ENCODE measurements around the gene XKRX.

Gene XKRX

DNA sequence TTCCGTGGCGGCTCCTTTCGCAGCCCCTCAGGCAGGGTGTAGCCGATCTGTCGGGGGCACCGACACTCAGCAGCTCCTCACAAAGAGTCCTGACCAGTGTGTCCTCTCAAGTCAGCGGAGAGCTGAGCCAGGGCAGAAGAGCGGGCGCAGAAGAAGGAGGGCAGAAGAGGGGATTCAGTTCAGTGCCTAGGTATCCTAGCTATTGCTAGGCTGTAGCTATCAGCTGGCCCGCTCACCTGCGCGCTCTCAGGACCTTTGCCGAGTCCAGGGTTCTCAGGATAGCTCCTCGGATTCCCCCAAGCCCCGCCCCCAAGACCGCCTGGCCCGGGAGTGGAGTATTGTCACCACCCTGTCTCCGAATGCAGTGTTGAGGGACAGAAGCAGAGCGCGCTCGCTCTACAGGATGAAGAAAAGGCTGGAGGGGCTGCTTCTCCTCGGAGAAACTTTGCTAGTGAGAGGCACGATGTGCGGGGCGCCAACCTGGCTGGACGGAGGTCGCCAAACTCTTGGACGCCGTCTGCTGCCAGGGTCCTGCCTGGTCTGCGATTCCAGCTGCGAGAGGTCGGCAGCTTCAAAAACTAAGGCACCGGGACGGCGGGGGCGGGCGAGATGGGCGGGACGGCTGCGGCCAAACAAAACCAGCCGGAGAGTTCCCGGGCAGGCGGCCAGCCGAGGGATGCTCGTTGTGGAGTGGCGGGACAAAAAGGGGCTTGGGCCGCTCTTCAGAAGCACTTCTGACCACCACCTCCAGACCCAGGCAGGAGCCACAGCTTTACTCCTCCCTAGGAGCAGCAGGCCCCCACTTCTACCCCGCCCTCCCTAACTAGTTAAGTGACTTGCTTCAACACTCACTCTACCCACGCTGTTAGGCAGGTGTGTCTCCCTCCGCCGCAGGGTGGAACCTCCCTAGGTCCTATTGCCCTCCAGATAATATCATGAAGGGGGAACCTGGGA lies at the start of gene XKRX:
Gene XKRX, minus strand, starts transcription at position 258 of the 954 bp plus-strand sequence. CDS start 613 bp downstream, outside the sequence.
- DNase-seq (ENCODE audit: low read depth in 2 of 2) = peak; percentile 13 to 33

DNA sequence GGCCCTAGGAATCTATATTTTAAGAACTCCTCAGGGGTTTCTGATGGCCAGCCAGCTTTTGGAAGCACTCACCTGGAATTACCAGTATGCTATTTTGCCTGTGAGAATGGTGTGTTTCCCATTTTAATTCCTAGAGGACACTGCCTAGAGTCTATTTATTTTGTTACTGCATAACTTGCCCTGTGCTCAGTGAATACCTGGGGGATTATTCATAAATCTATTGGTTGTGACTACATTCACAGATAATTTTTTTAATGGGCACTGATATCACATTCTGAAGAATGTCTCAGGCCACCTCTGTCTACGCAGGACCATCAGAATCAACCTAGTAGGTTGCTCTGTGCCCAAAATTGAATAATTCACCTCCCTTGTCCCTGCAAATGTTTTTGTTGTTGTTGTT lies 47.5 kb upstream of the XKRX start:
- no peak for DNase-seq (ENCODE audit: low read depth in 2 of 2)

DNA sequence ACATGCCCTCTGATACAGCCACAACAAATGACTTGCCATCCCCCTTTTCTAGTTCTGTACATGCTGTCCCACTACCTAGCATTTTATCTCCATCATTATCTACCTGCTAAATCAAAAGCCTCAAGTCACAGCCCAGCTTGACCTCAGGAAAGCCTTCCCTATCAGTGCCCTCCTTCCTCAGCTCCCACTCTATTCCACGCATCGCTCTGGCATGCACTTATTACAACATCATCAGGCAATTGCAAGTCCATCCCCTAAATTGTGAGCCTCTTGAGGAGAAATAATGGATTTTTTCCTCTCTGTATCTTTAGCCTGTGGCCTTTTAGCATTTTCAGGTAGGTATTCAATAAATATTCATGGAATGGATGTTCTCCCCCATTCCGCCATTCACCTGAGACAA lies 46.5 kb upstream of the XKRX start:
- DNase-seq (ENCODE audit: low read depth in 2 of 2) = no peak

DNA sequence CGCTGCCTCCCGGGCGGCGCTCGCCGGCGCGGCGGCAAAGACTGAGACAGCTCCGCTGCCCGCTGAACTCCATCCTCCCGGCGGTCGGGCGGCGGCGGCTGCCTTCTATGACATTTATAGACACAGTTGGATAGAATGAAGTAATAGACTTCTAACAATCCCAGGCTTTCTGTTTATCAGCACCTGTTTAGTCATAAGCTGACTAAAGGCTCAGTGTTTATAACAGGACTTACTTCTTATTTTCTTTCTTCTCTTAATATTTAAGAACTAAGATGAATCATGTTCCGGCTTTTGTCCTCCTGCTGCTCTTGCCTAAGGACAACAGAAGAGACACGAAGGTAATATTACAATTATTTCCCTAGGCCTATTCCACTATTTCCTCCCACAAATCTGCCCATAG lies 44.7 kb upstream of the XKRX start:
- no peak for DNase-seq (ENCODE audit: low read depth in 2 of 2)

DNA sequence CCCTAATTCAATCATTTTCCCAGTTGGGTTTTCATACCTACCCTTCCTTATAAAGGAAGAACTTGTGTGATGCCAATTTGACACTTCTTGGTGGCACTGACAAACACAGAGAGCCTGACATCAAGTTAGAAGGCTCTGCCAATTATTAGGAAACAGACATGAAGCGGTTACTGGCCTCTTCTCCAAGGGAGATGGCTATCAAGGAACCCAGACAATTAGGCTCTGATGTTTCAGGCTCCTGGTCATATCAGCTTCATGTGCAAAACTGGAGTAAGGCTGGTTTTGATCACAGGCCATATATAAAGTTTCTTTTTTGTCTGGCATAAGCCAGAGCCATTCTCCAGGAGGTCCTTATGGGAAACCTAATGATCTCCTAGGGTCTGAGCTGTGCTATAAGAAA lies 41.2 kb upstream of the XKRX start:
- DNase-seq (ENCODE audit: low read depth in 2 of 2) = no peak

DNA sequence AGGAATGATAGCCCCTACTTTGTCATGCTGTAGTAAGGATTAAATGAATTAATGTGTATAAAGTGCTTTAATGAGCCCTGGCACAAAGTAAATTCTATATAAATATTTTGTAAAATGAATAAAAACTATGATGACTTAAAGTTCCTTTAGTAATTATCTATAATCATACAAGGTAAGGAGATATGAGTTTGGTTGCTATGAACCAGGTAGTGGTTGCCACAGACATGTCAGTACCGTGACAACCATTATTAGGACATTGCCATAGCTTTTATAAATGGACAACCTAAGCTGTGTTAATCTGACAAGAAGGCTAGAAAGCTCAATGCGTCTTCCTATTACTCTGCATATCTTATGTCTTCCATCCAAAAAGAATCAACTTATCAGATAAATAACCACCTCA lies 40.7 kb upstream of the XKRX start, which contains the start of gene ARL13A:
Gene ARL13A, plus strand, starts transcription at position 301 of the 400 bp plus-strand sequence. CDS start 3,982 bp downstream, outside the sequence.
- DNase-seq (ENCODE audit: low read depth in 2 of 2) = no peak

DNA sequence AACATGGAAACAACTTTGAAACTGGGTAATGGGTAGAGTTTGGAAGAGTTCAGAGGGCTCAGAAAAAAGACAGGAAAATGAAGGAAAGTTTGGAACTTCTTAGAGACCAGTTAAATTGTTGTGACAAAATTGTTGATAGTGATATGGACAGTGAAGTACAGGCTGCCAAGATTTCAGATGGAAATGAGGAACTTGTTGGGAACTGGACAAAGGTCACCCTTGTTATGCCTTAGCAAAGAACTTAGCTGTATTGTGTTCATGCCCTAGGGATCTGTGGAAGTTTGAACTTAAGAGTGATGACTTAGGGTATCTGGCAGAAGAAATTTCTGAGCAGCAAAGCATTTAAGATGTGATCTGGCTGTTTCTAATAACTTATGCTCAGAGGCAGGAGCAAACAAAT lies 35.6 kb upstream of the XKRX start:
- DNase-seq (ENCODE audit: low read depth in 2 of 2) = no peak

DNA sequence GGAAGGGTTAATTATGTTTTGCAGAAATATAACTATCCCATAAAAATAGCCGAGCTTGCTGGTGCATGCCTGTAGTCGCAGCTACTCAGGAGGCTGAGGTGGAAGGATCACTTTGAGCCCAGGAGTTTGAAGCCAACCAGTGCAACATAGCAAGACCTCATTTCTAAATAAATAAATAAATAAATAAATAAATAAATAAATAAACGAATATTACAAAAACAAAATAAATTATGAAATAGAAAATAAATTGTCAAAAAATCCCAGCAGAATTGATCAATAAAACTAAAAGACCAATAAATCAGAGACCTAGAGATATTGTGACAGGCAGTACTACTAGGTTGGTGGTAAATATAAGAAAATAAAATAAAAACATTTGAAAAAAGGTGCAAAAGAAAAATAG lies 34.1 kb upstream of the XKRX start:
- no peak for DNase-seq (ENCODE audit: low read depth in 2 of 2)

DNA sequence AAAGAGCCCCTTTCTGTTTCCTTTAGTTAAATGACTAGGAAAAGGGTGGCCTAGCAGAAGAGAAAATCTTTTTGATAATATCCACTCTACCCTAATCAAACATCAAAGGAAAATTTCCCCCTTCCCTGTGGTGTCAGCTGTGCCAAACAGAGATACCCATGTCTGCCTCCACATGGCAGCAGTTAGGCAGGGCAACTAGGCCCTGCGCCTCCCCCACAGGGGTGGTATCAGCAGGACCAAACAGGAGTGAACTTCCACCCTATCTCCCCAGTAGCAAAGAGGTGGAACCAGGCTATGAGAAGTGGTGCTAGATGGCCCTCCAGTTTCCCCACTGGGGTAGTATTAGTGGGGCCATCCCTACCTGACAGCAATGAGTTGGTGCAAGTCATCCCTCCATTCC lies 19.8 kb upstream of the XKRX start:
- no peak for DNase-seq (ENCODE audit: low read depth in 2 of 2)

DNA sequence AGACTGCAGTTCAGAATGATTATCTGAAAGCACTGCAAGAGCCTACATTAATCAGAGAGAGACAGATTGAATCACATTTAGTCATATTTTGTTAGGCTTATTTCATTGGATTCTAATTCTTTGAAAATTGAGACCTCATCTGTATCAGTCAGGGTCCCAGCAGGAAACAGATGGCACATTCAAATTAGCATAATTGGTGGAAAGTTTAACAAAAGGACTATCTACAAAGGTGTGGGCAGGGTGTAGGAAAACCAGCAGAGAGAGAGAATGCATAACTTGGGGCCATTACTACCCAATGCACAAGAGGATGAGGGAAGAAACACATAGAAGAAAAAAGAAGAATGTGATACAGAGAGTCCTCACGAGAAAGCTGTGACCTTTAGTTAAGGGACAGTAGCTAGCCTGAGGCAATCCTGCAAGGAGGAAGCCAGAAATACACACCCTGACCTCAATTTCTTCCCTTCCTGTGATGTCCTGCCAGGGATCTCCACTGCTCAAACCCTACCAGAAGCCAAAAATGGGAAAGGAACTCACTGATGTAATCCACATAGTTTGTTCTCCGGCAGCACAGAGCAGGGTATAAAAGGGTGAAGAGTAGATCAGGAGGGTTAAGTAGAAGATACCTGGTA lies 17.7 kb upstream of the XKRX start:
- DNase-seq (ENCODE audit: low read depth in 2 of 2) = no peak

DNA sequence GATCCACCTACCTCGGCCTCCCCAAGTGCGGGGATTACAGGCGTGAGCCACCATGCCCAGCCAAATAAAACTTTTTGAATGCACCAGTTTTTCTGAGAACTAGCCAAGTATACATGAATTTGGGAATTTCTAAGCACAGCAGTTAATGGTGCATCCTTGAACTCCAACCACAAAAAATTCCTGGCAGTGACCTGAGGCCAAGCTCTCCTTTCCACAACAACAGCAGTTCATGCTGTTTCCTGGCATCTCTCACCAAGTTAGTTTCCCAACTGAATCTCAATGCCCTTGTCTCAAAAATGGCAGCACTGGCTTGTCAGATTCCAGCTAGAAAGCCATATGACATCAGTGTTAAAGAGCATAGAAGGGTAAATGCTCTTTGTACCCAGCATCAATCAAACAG lies 15.9 kb upstream of the XKRX start:
- DNase-seq (ENCODE audit: low read depth in 2 of 2) = no peak

DNA sequence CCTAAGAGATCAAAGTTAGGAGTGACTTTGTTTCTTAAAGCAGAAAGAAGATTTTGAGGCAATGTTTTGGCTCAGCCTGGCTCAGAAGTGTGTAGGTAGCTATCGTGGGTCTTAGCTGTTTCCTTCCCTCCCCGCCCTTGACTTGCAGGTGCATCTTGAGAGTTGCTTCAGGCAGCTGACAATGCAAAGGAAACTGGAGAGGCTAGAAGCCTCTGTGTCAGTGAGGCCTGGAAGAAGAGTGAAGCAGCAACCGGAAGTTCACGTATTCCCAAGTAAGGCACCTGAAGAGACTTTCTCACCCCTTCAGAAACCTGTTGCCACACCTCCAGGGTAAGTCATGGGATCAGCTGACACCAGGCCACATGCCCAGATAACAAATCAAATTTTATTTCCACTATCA lies 10.6 kb upstream of the XKRX start:
- no peak for DNase-seq (ENCODE audit: low read depth in 2 of 2)

DNA sequence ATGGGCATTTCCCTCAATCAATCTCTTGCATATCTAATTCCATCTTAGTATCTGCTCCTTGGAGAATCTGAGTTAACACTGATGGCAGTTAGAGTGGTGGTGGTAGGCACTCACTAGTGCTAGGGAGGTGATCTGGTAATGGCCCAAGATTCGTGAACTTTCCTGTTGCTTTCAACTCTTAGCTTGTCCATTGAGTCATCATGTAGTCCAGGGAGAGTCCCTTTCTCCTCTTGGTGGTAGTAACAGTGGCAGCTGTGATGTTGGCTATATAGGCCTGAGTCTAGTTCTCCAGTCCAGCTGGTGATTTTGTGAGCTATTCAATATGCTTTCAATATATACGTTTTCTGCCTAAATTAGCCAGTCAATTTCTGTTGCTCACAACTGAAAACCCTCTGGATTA lies 7.0 kb upstream of the XKRX start:
- DNase-seq (ENCODE audit: low read depth in 2 of 2) = no peak

DNA sequence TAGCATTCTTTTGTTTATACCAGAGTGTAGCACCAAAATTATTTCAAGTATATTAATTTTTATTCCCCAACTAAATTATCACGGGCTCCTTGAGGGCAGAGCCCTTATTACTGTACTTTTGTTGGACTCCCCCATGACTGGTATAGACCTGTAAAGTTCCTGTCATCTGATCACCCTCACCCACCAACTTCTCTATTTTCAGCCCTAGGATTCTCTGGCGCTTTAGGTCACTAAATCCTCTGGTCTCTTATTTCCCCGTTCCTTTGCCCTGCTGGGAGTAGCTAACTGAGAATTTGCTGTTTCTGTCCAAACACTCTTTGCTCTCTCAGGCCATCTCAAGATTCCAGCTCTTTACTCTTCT lies 3.2 kb upstream of the XKRX start:
- no peak for DNase-seq (ENCODE audit: low read depth in 2 of 2)

DNA sequence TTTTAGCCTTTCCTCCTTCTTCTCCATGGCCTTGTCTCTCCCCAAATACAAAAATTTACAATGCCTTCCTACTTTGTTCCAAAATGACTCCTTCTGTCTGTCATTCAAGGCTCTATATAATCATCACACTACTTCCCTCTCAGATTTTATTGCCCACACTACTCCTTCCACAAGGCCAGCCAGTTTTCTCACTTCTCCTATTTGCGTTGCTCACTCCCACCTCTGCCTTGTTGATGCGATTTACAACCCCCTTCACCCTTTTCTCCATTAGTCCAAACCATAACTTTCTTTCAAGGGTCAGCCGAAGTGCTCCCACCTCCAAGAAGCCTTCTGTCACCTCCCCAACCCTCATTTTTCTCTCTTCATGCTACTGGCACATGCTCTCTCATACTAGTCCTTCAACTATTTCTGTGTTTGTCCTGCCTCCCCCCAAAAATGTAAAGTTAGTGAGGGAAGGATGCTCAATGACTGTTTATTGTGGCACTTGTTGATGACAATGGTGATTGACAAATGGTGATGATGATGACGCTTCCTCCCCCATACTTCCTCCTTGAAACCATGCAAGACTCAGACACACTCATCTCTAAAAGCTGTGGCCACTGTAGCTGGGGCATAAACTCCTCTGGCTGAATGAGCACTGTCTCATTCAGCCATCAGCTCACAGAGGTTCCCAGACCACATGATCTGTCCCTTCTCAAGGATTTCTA lies 2.7 kb upstream of the XKRX start:
- DNase-seq (ENCODE audit: low read depth in 2 of 2) = no peak

DNA sequence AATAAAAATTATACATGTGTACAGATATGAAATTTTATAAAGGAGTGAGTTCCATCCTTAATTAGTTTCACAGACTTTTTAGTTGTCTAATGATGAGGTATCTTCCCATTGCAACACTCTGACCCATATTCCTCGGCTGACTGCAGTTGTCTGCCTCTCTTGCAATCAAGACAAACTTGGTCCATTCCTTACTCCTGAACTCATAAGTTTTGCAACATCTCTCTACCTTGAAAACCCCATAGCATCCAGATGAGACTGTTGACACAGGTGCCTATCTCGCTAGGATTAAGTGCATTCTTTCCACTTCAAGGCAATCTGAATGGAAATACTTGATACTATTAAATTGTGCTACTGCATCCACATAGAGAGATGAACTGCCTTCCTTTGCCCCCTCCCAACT lies 2.3 kb downstream of the XKRX start:
- DNase-seq (ENCODE audit: low read depth in 2 of 2) = no peak

DNA sequence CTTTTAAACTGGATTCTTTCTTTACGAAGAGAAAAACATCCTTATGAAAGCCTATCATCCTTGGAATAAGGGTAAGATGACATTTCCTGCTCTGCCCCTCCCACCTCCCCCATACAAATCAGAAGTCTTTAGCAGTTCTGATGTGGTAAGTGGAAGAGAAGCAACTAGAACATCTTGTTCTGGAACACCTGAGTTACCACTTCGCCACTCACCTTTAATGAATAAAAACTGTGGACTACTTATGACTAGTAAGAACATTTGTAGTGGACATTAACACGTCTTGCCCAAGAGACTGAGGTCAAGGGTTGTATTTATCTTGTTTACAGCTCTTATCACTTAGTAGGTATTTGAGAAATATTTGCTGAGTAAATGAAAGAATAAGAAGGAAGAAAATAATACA lies 4.3 kb downstream of the XKRX start:
- DNase-seq (ENCODE audit: low read depth in 2 of 2) = no peak

DNA sequence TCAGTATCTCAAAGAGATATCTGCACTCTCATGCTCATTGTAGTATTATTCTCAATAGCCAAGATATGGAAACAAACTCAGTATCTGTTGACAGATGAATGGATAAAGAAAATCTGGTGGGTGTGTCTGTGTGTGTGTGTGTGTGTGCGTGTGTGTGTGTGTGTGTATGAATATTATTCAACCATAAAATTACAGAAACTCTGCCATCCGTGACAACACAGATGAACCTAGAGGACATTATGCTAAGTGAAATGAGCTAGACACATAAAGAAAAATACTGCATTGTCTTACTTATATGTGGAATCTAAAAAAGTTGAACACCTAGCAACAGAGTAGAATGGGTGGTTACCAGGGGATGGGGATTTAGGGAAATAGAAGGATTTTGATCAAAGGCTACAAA lies 13.2 kb downstream of the XKRX start:
- no peak for DNase-seq (ENCODE audit: low read depth in 2 of 2)

DNA sequence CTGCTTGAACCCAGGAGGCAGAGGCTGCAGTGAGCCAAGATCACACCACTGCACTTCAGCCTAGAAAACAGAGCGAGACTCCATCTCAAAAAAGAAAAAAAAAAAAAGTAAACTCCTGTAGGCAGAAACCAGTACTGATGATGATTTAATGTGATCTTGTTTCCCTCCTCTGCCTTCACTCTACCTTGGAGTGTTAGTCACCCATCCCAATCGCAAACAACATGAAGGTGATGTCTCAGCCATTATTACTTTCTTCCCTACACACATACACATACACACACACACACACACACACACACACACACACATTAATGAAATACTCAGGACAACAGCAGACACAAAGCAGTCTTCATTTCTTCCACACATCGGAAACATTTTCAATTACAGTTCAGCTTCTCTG lies 15.6 kb downstream of the XKRX start:
- no peak for DNase-seq (ENCODE audit: low read depth in 2 of 2)

DNA sequence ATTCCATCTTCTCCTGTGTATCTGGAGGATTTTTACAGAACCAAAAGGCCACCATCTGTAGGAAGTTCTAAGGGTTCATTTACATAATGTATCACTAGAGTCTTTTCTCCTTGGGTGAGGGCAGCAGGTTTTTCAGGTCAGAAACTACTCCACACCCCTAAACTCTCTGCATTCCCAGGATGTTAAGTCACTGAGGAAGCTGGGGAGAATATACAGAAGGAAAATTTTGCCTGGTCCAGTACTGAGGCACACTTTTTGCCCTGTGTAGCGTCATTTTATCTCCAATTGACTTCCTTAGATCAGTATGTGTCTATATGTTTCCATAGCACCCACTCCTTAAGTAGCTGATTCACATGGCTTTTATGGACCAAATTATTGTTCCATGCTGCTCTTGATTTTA lies 17.0 kb downstream of the XKRX start:
- DNase-seq (ENCODE audit: low read depth in 2 of 2) = no peak

DNA sequence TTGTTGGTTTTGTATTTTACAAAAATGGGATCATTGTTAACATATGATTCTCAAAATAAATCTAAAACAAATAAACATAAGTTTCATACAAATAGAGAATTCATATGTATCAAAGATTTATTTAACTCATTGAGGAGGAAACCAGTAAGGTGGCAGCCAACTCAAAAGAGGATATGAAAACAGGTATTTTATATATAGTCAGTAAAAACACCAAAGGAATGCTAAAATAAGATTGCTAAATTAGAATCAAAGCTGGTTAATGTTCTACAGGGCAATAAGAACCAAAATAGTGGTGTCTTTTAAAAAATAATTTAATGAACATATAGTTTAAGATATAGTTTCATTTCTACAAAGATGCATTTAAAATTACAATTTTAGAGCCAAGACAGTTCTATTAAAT lies 23.1 kb downstream of the XKRX start:
- no peak for DNase-seq (ENCODE audit: low read depth in 2 of 2)

DNA sequence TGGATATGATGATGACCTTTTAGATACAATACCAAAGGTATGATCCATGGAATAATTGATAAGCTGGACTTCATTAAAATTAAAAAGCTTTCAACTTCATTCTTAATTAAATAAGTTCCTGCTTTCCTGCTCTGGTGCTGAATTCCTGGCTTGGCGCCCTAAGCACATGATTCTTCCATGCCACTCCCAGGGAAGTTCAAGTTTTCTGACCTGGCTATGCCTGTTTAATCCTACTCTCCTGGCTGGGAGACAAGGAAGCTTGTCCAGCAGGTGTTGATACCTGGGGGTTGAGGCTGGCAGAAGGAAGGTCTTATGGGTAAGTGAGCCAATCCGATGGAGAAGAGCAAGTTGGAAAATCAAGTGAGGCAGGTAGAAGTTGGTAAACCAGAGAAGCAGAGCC lies 24.3 kb downstream of the XKRX start:
- DNase-seq (ENCODE audit: low read depth in 2 of 2) = no peak
